HL-60 (cell line): ENCODE measurements around the gene HYAL3.
"Not testable (repeated sequence)": the region's sequence is repeated elsewhere in the genome, so short reads cannot be mapped to it uniquely, and the experiment has no call there.

Source experiments
- GABPA ChIP-seq: IDR thresholded peaks from 2 replicates; pipeline ENCODE4 v1.6.1; 2012; ENCODE audit warnings: low read depth
- POLR2AphosphoS5 ChIP-seq: IDR thresholded peaks from 2 replicates; pipeline ENCODE4 v1.6.1; 2012; ENCODE audit warnings: low read depth
- TF ChIP-seq, protein P1 (sequence below): IDR thresholded peaks from one replicate; pipeline ENCODE4 v1.5.1; 2011; ENCODE audit warnings: low read length, control low read depth, inconsistent platforms; ENCODE audit not compliant: insufficient read depth
- TF ChIP-seq, protein P2 (sequence below): IDR thresholded peaks from 2 replicates; pipeline ENCODE4 v1.6.1; 2012; ENCODE audit warnings: low read depth; ENCODE audit not compliant: insufficient replicate concordance

DNA sequence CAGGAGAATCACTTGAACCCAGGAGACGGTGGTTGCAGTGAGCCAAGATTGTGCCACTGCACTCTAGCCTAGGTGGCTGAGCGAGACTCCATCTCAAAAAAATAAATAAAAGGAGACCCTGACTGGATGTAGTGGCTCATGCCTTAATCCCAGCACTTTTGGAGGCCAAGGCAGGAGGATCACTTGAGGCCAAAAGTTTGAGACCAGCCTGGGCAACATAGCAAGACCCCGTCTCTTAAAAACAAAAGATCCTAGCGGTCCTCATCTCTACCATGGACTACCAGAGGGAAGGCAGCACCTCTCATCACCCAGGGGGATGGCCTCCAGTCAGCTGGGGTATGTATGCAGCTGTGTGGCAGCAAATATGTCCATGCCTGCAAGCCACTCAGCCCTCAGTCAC is 37.0 kb downstream of the HYAL3 start:
- TF ChIP-seq, protein P1, sequence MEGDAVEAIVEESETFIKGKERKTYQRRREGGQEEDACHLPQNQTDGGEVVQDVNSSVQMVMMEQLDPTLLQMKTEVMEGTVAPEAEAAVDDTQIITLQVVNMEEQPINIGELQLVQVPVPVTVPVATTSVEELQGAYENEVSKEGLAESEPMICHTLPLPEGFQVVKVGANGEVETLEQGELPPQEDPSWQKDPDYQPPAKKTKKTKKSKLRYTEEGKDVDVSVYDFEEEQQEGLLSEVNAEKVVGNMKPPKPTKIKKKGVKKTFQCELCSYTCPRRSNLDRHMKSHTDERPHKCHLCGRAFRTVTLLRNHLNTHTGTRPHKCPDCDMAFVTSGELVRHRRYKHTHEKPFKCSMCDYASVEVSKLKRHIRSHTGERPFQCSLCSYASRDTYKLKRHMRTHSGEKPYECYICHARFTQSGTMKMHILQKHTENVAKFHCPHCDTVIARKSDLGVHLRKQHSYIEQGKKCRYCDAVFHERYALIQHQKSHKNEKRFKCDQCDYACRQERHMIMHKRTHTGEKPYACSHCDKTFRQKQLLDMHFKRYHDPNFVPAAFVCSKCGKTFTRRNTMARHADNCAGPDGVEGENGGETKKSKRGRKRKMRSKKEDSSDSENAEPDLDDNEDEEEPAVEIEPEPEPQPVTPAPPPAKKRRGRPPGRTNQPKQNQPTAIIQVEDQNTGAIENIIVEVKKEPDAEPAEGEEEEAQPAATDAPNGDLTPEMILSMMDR = not testable (repeated sequence)
- TF ChIP-seq, protein P2, sequence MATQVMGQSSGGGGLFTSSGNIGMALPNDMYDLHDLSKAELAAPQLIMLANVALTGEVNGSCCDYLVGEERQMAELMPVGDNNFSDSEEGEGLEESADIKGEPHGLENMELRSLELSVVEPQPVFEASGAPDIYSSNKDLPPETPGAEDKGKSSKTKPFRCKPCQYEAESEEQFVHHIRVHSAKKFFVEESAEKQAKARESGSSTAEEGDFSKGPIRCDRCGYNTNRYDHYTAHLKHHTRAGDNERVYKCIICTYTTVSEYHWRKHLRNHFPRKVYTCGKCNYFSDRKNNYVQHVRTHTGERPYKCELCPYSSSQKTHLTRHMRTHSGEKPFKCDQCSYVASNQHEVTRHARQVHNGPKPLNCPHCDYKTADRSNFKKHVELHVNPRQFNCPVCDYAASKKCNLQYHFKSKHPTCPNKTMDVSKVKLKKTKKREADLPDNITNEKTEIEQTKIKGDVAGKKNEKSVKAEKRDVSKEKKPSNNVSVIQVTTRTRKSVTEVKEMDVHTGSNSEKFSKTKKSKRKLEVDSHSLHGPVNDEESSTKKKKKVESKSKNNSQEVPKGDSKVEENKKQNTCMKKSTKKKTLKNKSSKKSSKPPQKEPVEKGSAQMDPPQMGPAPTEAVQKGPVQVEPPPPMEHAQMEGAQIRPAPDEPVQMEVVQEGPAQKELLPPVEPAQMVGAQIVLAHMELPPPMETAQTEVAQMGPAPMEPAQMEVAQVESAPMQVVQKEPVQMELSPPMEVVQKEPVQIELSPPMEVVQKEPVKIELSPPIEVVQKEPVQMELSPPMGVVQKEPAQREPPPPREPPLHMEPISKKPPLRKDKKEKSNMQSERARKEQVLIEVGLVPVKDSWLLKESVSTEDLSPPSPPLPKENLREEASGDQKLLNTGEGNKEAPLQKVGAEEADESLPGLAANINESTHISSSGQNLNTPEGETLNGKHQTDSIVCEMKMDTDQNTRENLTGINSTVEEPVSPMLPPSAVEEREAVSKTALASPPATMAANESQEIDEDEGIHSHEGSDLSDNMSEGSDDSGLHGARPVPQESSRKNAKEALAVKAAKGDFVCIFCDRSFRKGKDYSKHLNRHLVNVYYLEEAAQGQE = not testable (repeated sequence)
- not testable (repeated sequence) for TF ChIP-seq POLR2AphosphoS5, GABPA
